Lung (tissue), 12 donors: ENCODE data around the gene SUN3. TPM values are rescaled to one million over a fixed set of nuclear protein-coding genes. Genes with fewer than 3 reads are reported as not detected.

Source experiments
- ATAC-seq: fragments of 200-7000 bp; cut with Tn5 transposase; one replicate; pipeline ENCODE4 v1.9.1; 2020; ENCODE audit warnings: moderate number of reproducible peaks; ENCODE audit not compliant: insufficient read depth, low FRiP score
- DNase-seq, 3 donors: peaks; one replicate each; pipeline ENCODE4 v3.0.0-alpha.2; 2013 to 2017
- H3K27ac ChIP-seq, 2 donors: one replicate each; pipeline ENCODE4 v1.5.1; 2013; ENCODE audit warnings: mild to moderate bottlenecking in 2 of 2, moderate library complexity in 2 of 2, control low read depth in 1 of 2, inconsistent platforms in 1 of 2, low read depth in 1 of 2, low read length in 1 of 2
- H3K27me3 ChIP-seq, 3 donors: one replicate each; pipeline ENCODE4 v1.5.1; 2013; ENCODE audit warnings: low read length in 2 of 3; ENCODE audit not compliant: control insufficient read depth in 3 of 3, insufficient read depth in 3 of 3
- H3K36me3 ChIP-seq, 4 donors: one replicate each; pipeline ENCODE4 v1.5.1; 2013; ENCODE audit warnings: low read length in 4 of 4, mild to moderate bottlenecking in 1 of 4, moderate library complexity in 1 of 4; ENCODE audit not compliant: control insufficient read depth in 4 of 4, insufficient read depth in 4 of 4
- H3K4me1 ChIP-seq, 5 donors: one replicate each; pipeline ENCODE4 v1.5.1; 2013; ENCODE audit warnings: low read length in 5 of 5, mild to moderate bottlenecking in 2 of 5, moderate library complexity in 1 of 5; ENCODE audit not compliant: control insufficient read depth in 5 of 5, insufficient read depth in 5 of 5
- H3K4me3 ChIP-seq: one replicate; pipeline ENCODE4 v1.5.1; 2013; ENCODE audit warnings: mild to moderate bottlenecking, control low read depth, moderate library complexity
- H3K9ac ChIP-seq, 2 donors: one replicate each; pipeline ENCODE4 v1.5.1; 2013; ENCODE audit warnings: low read length in 2 of 2, control low read depth in 1 of 2; ENCODE audit not compliant: insufficient read depth in 1 of 2
- H3K9me3 ChIP-seq, 4 donors: one replicate each; pipeline ENCODE4 v1.5.1; 2013; ENCODE audit warnings: low read length in 3 of 4, mild to moderate bottlenecking in 1 of 4, moderate library complexity in 1 of 4; ENCODE audit not compliant: control insufficient read depth in 4 of 4, insufficient read depth in 3 of 4
- CTCF ChIP-seq: IDR thresholded peaks from 2 replicates; pipeline ENCODE4 v1.5.1; 2012; ENCODE audit warnings: mild to moderate bottlenecking; ENCODE audit errors: control extremely low read depth, extremely low read depth
- WGBS, 2 donors: extraction: QIAGEN DNeasy Blood & Tissue Kit; methylation state at CpG; one replicate each; pipeline ENCODE4 v1.1.7; 2013; 5-methylcytosine and 5-hydroxymethylcytosine counted together
- polyA plus RNA-seq, 2 donors: library from polyadenylated mRNA; stranded (reverse); fragments of 200-250 nt; gene quantifications; one replicate each; pipeline ENCODE4 v1.2.1, GENCODE V29; 2013
- total RNA-seq, 2 donors: library from RNA; depleted of rRNA in 1 of 2; stranded (reverse); fragments of >200 nt in 1 of 2; gene quantifications; one replicate each; pipeline ENCODE4 v1.2.1, GENCODE V29; 2014 to 2021
- donor health status: control.
- donor health status: control.
- donor health status: Bipolar disorder and iron deficiency.
- donor health status: healthy.
- donor health status: DM: yes; HTN: yes; CAD: no.

The SUN3 gene
- total and polyA plus RNA-seq, 4 donors: 0.18 to 0.53 TPM; not detected in 2

DNA sequence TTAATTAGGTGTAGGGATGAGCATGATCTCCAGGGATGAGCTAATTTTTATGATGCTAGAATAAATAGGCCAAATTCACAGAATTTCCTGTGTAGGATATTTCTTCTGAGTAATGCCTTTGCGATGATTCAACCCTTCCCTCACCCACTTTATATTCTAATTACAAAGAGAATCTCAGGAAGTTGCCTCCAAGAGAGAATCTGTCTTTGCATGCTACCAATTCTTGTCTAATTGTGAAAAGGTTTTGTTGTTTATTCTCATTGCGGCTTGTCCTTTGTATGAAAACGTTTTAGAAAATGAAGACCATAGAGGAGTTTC is 12.7 kb upstream of the SUN3 start:
- H3K9me3 ChIP-seq: no peaks in the 10 kb centered on the region
- no peaks in the 10 kb centered on the region for H3K36me3 ChIP-seq
- ATAC-seq: no peak
- H3K4me3 ChIP-seq: no peak overlapping the region
- WGBS, 2 donors: 58 to 78% methylated on average over 3 of the region's 3 CpGs
- no peak overlapping the region for H3K27ac ChIP-seq
- no peak overlapping the region for H3K9ac ChIP-seq
- H3K27me3 ChIP-seq: peaks cover 0 to 16% (median 0%) of the 10 kb centered on the region in 3 donors
- no peaks in the 10 kb centered on the region for H3K4me1 ChIP-seq
- no peak for TF ChIP-seq CTCF
- DNase-seq: no peak

- no peaks in the 10 kb centered on the region for H3K9me3 ChIP-seq
- H3K27ac ChIP-seq: no peak overlapping the region
- TF ChIP-seq CTCF: no peak
- DNase-seq: no peak
- H3K27me3 ChIP-seq: peaks cover 0 to 21% (median 3%) of the 10 kb centered on the region in 3 donors
- 93 to 95% methylated on average over 18 of the region's 18 CpGs for WGBS, 2 donors
- no peak for ATAC-seq
- H3K4me1 ChIP-seq: peaks cover 0 to 2% (median under 1%) of the 10 kb centered on the region in 5 donors
- H3K36me3 ChIP-seq: no peaks in the 10 kb centered on the region
- H3K9ac ChIP-seq: no peak overlapping the region
- H3K4me3 ChIP-seq: no peak overlapping the region
These were observed 12.2 kb upstream of the SUN3 start for GRCh38 chr7:48040944-48041652.

DNA sequence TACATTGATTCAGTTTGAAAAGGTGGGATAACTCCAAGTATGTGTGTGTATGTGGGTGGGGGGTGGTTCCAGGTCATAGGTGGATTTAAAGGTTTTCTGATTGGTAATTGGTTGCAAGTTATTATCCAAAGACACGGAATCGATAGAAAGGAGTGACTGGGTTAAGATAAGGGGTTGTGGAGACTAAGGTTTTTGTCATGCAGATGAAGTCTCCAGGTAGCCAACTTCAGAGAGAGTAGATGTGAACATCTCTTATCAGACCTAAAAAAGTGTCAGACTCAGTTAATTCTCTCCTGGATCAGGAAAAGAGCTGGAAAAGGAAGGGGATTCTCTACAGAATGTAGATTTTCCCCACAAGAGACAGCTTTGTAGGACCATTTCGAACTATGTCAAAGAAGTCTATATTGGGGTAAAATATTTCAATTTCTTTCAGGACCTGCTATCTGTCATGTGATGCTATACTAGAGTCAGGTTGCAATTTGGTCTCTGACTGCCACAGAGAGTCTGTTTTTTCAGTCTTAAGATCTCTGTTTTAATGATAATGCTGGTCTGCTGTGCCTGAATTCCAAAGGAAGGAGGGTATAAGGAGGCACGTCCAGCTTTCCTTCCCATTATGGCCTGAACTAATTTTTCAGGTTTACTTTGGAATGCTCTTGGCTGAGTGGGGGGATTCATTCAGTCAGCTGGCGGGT is 10.1 kb upstream of the SUN3 start:
- no peak for DNase-seq
- no peak overlapping the region for H3K4me3 ChIP-seq
- peaks cover 0 to 34% (median 9%) of the 10 kb centered on the region in 3 donors for H3K27me3 ChIP-seq
- H3K9ac ChIP-seq: no peak overlapping the region
- TF ChIP-seq CTCF: no peak
- no peaks in the 10 kb centered on the region for H3K9me3 ChIP-seq
- peaks cover 0 to 9% (median 9%) of the 10 kb centered on the region in 5 donors for H3K4me1 ChIP-seq
- H3K36me3 ChIP-seq: no peaks in the 10 kb centered on the region
- WGBS, 2 donors: 61 to 74% methylated on average over 5 of the region's 5 CpGs
- ATAC-seq: no peak
- no peak overlapping the region for H3K27ac ChIP-seq
